NCI-H345 treated with DMSO at 0.1 percent for 48 hours (cell line): Measurements from ENCODE around the gene SQOR.

Experiments
- DNase-seq: peaks from one replicate; lab custom pipeline; 2025; ENCODE audit not compliant: unreplicated experiment; lab: John Stamatoyannopoulos, UW

The SQOR gene

DNA sequence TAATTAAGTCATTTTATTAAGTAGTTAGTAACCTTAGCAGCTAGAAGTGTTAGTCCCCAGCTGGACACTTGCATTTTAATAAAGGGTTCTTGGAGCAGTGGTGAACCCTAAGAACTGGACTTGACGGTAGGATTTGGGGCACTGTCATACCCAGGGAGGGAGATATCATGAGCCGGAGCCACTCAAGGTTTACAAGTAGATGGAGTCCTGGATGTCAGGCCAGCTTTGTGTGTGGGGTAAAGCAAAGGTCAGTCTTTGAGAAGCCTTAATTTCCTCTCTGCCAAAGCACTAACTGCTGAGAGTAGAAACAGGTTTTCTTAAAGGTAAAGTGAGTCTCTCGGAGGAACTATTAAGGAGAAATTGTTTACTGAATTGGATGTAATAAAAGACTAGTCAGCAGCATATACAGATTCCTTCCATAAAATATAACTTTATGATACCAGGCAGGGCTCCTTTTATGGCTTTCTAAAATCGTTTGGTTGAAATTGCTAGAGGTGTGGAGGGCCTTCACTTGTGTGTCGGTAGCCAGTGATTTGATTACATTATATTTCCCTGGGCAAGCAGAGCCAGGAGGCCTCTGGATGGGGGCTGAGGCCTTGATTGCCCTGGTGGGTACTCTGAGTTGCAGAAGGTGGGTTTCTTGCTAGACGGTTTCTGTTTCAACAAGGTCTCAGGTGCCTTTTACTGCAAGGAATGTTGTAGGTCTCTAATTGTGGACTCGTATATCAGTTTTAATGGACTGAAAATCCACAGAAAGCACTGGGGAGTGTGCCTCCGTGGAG is 23.1 kb downstream of the SQOR start:
- no peak for DNase-seq

DNA sequence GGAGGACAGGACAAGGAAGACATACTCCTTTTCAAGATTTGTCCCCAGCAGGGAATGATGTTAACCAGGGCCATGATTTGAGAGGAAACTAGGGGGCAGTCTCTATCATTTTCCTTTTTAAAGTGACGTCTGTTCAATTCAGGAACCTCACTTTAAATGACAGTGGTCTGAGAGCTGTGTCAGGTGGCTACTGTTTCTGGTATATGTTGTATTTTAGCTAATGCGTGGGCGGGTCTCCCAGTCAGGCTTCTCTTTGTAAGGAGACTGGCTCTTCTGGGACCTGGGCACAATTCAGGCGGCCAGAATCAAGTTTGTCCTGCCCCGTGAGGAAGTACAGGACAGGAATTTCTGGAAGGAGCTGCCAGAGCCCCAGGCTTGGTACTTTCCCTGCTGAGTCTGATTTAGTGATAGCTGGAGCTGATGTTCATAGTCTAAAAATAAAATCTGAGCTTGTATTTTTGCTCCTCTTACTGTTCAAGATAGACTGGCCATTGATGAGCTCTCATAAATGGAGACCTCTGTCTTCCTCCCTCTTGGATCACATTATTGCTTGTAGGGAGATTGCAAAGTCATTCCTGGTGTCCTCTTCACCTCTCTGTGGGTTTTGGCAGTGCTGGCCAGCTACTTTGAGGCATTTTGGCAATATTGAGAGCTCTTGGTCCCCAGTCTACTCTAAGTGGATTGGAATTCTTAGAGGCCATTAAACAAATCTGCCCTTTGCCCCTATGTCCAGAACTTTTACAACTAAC is 25.6 kb downstream of the SQOR start:
- no peak for DNase-seq

DNA sequence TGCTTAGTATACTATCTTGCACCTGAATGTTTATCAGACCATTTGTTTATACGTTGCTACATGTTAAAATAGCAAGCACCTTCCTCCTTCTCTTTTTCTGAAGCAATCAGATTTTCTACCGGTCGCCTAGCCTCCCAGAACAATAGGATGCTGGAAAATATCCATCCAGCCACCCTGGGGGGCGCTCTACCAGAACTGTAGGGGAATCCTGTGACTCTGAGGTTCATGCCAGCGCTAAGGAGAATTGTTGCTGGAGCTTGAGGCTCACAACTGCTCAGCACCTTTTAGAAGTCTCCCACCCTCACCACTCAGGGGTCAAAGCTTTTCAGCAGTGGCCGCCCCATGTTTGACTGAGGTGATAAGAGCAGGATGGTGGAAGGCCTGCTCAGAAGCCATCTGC is 27.5 kb downstream of the SQOR start:
- DNase-seq = no peak

DNA sequence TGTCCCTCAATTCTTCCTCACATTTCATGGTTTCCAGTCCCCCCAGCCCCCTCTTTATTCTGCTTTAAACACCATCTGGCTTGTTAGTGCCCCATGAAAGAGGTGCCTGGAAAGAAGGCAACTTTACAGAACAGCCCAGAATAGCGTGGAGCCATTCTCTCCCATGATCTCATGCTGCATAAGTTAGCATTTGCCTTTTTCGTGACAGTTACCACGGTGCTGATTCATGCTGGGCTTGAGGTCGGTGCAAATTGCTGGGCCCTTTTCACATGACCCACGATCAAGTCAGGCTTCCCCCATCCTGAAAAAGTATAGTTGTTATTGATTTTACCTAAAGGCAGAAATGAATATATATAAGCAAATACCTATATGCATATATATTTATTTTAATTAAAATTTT is 29.6 kb downstream of the SQOR start:
- no peak for DNase-seq

DNA sequence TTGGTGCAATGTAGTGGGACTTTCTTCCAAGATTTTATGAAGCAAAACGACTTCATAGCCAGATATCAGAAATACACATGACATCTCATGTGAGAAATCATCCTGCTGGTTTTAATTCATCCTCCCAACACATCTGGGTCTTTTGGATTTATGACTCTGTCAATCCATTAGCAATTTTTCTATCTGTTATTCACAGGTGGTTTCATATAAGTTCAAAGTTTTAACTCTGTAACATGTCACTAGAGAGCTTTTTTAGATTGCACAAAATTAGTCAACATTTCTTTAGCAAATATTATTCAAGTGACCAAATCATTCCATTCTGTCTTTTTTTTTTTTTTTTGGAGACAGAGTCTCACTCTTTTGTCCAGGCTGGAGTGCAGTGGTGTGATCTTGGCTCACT is 30.4 kb downstream of the SQOR start:
- DNase-seq = no peak

DNA sequence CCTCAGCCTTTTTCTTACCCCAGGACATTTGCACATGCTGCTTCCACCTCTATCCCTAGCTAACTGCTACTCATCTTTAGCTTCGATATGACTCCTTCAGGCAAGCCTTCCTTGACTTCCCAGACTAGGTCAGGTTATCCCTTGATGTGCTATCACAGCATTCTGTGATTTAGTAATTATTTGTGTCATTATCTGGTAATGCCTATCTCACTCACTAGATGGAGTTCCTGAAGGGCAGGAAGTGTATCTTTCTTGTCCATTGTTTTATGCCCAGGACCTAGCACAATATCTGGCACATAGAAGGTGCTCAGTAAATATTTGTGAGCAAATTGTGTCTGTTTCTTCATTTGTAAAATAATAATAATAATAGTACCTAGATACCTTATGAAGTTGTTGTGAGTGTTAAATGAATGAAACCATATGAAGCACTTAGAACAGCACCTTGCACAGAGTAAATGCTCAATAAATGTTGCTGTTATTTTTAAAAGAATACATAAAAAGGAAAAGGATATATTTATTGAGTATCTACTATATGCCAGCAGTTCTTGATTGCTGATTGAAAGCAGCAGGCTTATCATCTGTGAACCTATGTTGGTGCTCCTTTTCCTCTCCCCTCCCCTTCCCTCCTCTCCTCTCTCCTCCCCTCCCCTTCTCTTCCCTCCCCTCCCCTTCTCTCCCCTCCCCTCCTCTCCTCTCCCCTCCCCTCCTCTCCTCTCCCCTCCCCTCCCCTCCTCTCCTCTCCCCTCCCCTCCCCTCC is 31.5 kb downstream of the SQOR start:
- no peak for DNase-seq

DNA sequence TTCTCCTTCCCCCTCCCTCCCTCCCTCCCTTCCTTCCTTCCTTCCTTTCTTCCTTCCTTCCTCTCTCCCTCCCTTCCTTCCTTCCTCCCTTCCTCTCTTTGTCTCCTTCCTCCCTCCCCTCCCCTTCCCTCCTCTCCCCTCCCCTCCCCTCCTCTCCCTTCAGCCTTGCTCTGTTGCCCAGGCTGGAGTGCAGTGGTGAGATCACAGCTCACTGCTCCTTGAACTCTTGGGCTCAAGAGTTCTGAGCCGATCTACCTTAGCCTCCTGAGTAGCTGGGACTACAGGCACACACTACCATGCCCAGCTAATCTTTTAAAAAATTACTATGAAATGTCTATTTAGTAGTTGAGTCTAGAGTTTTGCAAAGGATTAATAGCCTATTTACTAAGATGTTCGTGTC is 32.2 kb downstream of the SQOR start:
- no peak for DNase-seq

DNA sequence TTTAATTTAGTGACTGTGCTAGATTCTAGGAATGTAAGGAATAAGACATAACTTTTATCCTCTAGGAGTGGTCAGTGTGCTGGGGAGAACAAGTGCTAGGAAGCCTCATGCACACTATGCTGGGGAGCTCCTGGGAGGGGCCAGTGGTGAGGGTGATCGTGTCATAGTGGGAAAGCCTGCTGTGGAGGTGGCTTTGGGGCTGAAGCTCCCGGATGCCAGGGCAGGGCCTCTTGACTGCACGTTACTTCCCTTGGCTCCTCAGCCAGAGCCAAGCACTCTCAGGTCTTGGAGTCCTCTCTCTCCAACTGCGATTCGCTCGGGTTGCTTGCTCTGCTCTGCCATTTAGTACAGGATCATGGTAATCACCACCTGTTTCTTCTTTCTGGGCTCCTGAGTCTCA is 33.6 kb downstream of the SQOR start:
- DNase-seq = no peak

DNA sequence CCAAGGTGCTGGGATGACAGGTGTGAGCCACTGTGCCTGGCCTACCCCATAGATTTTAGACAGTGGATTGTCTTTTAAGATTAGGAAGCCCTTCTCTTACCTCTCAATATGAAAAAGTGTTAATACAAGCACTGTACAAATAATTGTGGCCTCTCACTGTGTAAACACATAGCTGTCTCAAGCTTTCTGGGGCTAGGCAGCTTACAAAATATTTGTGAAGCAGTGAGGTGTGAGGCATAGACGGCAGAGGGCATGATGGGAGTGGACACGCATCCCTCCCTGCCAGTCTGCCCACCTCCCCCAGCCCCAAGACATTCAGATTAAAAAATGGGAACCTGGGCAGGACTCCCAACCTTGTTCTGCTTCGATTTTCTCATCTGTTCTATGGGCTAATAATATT is 34.6 kb downstream of the SQOR start:
- no peak for DNase-seq

DNA sequence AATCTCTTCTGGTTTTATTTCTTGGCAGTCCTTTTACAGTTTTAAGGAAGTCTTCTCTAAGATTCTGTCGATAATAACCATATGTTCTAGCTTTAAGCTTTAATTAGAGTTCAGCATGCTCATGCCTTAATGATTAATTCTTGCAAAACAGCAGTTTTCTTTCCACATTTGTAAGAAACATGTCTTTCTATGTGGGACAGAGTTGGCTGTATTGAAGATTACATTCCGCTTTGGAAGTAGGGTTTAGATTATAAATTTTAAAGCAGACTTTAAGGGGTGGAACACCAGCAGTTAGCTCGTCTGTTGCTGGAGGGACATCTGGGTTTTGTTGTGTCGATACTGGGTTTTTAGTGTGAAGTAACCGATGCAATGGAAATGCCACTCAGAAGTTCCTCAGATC is 35.3 kb downstream of the SQOR start:
- DNase-seq = no peak

DNA sequence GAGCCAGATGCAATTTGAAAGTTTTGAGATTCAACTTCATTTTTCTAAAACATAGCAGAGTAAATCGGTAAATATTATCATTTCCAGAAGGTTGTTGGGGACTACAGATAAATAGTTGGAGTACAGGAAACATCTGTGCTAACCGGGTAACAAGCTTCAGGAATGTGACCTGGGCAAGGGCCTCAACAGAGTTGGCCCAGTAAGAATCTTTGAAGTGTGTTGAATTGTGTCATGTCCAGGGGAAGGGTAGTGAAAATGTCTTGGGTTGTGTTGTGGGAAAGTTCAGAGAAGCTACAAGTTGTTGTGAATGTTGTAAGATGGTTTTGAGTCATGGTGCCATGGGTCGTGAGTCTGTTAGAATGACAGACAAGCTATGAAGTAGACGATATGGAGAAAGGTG is 35.7 kb downstream of the SQOR start:
- DNase-seq = no peak

DNA sequence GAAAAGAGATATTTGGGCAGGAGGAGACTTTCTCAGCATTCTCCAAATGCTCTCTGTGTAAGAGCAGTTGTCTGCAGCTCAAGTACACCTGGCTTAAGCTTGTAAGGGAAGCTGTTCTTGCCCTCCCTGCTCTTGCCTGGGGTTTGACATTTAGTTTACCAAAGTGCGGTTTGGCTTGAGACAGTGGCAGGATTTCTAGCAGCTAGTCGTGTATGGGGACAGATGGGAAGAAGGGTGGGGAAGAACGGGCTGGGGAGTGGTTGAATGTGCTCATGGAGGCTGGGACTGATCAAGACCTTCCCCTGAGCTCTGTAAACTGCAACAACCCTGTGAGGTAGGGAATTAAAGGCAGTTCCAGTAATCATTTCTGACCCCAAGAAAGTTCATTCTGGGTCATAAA is 39.8 kb downstream of the SQOR start:
- no peak for DNase-seq

DNA sequence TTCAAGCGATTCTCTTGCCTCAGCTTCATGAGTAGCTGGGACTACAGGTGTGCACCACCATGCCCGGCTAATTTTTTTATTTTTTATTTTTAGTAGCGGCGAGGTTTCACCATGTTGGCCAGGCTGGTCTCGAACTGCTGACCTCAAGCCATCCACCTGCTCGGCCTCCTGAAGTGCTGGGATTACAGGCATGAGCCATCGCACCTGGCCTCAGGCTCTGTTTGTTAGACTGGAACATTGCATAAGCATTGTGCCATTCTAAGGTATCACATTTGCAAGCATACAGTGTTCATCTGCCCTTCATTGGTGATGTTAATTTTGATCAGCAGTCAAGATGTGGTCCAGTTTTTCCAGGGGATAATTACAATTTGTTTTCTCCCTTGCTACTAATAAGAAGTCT is 43.0 kb downstream of the SQOR start:
- DNase-seq = no peak

DNA sequence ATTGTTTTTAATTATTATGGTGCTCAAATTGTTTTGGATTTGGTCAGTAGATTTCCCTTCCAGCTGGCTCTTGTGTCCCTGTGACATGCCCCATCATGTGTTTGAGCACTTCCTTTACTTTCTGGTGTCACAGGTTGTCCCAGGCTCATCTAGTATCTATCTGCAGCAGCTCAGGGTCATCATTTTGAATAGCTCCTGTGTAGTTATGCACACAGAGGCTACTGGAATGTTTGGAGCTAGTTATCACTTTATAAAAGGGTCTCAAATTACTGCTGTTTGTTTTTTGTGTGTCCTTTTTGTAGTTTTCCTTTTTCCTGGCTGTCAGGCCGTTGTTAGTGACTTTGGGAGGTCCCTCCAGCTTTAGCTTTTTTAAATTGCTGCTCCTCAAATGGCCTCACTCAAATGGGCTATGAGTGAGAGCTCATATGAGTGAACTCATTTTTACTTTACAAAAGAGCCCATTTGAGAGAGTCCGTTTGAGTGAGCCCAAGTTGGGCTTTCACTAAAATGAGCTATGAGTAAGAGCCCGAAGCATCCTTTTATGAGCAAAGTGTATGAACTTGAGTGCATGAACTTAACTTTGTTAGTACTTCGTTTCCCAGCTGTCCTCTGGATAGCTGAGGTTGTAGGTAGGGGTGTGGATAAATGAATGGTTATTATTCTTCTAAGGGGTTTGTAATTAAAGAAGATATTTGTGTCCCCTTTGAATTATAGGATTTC is 43.8 kb downstream of the SQOR start:
- DNase-seq = no peak

DNA sequence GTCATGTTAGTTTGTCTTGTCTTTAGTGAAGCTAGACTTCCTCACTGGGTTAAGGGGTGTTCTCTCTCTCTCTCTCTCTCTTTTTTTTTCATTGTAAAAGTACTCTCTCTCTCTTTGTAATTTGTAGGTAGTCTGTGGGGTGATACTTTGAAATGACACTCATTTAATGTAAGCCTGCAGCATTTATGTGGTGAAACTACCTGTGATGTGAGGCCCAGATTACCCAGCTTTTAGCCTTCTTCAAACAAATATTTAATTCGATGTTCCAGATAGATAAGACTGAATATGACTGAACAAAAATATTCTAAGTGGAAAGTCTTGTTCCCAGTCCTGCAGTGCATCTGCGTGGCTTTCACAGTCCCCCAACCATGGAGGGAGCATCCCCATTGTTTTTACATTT is 49.7 kb downstream of the SQOR start:
- no peak for DNase-seq

DNA sequence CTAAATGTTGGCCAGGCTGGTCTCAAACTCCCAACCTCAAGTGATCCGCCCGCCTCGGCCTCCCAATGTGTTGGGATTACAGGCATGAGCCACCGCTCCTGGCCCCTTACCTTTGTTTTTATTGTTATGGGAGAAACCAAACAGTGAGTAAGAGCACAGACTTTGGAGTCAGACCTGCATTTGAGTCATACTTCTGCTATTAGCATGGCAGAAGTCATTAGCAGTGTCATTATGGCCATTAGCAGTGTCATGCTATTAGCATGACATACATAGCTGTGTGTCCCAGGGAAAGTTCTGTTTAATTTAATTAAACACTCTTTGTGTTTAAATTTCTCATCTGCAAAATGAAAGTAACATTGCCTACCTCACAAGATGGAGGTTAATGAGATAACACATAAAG is 54.8 kb downstream of the SQOR start:
- no peak for DNase-seq

DNA sequence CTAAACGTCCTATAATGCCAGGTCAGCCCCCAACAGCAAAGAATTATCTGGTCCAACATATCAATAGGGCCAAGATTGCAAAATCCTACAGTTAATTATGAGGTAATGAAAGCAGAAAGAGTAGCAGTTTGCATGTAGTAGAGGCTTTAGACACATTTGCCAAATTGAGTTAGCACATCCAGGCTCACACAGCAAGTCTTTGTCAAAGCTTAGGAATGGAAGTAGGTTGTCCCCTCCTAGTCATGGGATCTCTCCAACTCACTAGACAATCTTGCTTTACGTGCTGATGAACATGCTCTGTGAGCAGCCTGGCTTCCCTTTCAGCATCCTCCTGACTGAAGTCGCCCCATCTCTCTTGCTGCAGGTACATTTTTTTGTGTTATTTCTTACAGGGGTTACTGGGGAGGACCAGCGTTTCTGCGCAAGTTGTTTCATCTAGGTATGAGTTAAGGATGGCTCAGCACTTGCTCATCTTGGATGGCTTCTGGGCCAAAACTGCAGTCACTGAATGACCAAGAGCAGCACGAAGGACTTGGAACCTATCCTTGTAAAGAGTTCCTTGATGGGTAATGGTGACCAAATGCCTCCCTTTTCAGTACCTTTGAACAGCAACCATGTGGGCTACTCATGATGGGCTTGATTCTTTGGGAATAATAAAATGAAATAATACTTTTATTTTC is 55.9 kb downstream of the SQOR start:
- no peak for DNase-seq

DNA sequence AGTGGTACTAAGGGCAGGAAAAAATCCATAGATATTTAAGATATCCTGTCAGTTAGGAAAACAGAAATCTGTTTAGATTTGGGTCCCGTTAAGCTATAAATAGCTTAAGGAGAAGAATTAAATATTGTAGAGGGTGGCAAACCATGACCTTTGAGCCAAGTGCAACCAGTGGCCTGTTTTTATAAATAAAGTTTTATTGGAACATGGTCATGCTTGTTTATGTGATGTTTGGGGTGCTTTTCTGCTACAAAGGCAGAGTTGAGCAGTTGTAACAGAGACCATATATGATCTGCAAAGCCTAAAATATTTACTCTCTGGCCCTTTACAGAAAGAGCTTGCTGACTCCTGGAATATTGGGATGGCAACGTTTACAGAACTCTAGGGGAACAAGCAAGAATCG is 66.3 kb downstream of the SQOR start:
- no peak for DNase-seq

DNA sequence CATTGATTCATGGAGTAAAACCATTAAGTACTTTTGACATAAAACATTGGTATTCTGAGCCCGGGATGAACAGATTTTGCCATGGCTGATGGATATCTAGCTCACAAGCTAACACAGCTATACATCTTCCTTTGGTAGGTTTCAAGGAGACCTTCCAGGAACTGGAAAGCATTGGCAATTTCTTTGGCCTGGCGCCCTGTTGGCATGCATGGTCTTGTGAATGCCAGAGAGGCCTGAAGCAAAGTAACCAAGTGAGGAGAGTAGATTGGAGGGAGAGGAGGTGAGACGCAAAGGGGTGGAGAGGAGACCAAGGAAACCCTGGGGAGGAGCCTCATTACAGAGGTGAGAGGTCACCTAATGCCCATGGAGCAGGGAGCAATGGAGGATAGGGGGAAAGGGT is 67.2 kb downstream of the SQOR start:
- DNase-seq = no peak

DNA sequence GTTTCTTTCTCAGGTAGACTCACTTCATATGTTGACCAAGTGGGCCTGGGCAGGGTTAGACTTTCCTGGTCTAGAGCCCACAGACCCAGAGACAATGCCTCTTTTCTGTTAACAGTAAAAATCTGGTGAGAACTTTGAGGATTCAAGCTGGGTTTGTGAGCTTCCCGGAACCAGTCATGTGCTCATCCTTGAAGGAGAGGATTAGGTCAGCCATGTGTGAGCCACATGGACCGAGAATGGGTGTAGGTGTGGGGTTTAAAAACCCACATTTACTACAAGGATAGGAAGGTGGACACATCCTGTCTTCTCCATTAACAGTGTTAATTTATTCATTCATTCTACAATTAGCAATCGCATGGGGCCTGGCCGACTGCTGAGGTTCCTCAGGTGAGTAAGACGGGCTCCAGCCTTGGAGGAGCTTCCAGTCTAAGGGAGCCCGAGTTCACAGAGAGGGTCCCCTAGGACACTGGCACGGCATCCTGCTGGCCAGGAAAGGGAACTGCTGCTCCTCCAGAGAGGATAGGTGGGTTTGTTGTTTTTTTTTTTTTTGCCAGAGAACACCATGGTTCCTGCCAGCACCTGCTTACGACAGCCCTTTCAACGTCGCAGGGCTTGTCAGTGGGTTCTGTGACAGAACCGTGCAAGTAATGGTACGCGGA is 69.0 kb downstream of the SQOR start:
- no peak for DNase-seq
